Islet of Langerhans (tissue), 1 donor: ENCODE measurements around the gene CCDC12.

Source experiments
- FAIRE-seq: peaks from one replicate; lab custom pipeline; 2011; peaks lifted over from hg19 to GRCh38; lab: Jason Lieb, UNC

The CCDC12 gene

DNA sequence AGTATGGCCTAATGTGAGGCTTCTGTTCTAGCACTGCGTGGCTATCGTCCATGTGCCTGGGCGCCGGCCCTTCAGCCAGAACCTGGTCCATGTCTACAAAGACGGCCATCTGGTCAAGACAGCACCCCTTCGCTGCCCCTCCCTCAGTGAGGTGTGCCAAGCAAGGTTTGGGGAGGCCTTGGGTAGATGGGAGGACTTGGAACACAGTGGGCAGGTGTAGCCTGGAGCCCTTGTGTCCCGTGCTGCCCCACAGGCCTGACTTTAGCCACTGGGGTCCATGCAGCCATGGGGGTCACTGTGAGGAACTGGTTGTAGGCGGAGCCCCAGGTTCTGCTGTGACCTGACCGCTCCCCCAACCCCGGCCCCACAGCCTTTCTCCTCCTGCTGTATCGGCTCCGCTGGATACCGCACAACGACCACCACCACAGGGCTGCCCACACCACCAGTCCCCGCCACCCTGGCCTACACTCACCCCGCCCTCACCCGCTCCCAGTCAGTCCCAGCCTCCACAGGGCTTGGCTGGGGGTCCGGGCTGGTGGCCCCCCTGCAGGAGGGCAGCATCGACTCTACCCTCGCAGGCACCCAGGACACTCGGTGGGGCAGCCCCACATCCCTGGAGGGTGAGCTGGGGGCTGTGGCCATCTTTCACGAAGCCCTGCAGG lies 19.5 kb upstream of the CCDC12 start:
- FAIRE-seq = no peak

DNA sequence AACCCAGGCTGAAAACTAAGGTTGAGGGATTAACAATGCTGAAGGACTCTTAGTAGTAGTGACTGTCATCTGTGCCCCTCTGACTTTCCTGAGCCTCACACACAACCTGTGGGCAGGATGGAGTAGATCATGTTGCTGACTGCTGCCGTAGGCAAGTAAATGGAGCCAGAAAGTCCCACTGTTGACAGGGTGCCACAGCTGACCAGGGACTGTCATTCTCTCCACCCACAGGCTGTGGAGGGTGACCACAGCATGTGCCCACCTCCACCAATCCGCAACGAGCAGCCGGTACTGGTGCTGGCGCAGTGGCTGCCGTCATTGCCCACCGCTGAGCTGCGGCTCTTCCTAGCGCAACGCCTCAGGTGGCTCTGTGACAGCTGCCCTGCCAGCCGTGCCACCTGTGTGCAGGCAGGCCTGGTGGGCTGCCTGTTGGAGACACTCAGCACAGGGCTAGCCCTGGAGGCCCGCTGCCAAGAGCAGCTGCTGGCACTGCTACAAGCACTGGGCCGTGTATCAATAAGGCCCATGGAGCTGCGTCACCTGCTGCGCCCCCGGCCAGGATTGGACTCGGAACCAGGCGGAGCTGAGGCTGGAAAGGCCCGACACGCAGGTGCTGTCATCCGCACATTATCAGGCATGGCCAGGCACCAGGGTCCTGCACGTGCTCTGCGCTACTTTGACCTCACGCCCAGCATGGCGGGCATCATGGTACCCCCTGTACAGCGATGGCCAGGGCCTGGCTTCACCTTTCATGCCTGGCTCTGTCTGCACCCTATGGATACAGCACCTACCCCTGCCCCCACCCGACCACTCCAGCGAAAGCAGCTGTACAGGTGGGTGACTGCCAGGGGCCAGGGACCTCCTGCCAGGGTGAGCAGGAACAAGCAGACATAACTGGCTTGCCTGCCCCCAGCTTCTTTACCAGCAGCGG lies 18.5 kb upstream of the CCDC12 start:
- no peak for FAIRE-seq

DNA sequence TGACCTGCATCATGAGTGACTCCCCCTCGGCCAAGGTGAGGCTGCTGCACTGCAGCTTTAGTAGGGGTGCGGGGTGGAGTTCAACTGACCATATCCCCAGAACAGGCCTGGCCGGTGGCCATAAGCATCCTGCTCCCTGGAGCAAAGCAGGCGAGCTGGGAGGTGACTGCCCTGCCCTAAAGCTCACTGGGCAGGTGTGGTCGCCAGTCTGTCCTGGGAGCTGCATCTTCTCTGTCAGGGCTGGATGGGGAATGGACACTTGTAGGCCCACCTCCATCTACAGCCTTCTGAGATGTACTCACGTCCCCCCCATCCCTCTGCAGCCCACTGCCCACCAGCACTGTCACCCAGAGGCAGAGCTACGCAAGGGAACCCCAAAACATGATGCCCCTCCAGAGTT lies 17.4 kb upstream of the CCDC12 start:
- no peak for FAIRE-seq

DNA sequence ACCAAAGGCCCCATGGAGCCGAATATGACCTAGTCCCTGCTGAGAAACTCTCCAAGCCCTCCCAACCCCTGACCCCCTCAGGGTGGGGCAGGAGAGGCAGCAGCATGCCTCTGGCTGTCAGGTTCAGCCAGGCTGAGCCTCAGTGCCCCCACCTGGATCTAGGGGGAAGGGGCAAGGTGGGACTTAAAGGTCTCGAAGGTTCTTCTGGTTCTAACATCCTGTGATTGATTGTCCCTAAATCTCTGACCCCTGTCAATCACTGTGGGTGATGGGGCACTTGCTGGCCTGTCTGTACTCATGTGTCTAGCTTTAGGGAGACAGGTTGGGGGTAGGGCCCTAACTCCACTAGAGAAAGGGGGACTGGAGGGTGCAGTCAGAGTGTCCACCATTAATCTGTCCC lies 16.7 kb upstream of the CCDC12 start:
- no peak for FAIRE-seq

DNA sequence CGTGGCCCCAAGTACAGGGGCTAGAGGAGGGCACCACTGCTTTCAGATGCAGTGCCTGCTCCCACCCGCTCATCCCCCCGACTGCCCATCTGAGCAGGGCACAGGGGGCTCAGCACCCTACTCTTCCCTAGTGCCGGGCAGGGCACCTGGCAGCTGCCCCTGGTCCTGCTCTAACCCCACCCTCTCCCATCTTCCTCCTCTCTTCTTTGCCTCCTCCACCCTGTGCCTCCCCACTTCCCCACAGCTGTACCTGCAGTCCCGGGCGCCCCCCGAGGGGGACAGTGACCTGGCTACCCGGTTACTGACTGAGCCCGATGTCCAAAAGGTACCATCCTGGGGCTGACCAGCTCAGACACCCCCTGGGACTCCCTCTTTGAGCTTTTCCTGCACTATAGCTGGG lies 15.7 kb upstream of the CCDC12 start:
- no peak for FAIRE-seq

DNA sequence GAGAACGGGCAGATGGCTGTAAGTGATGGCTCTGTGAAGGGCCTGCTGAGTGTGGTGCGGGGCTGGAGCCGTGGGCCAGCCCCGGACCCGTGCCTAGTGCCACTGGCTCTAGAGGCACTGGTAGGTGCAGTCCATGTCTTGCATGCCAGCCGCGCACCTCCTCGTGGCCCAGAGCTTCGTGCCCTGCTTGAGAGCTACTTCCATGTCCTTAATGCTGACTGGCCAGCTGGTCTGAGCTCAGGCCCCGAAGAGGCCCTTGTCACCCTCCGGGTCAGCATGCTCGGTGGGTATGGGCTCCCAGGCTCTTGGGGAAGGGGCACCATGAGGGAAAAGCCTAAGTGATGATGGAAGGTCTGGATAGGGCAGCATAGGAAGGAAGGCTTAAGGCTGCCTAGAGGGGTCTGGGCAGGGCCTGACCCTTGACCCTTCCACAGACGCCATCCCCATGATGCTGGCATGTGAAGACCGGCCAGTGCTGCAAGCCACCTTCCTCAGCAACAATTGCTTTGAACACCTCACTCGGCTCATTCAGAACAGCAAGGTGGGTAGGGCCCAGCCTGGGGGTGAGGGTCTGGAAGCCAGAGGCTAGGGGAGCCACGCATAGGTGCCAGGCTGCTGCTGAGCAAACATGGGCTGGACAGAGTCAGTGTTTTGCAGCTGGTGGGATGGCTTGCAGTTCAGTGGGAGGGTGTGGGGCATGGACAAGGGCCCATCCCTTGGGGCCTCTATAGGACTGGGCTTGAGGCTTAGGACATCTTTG lies 15.0 kb upstream of the CCDC12 start:
- no peak for FAIRE-seq

DNA sequence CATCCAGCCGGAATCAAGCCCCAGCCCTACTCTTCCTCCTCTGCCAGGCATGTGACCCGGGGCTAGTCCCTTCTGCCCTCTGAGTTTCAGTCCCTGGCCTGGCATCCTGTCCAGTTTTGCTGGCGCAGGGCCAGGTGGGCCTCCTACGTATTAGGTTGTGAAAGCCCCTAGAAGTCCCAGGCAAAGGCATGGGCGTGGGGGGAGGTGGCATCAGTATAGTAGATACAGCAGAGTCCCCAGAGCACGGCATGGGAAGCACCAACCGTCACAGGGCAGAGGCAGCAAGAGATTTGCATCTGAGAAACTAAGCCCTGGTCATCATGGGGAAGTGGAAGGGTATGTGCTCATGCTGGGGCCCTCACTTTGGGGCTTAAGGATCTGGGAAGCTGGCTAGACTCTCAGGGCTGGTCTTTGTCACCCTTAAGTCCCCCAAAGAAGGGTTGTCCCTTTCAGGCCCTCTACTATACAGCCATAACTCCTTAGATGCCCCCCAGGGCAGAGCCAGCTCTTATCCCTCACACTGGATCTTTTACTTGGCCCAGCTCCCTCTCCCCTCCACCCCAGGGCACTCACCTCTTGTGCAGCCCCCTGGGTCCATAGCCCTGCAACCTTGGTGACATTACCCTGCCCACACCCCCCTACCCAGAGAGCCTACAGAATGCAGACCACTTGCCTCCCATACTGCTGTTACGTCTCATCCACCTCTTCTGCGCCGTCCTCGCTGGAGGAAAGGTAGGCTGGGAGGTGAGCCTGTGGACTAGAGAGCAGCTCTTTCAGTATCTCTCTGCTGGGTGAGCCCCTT lies 14.2 kb upstream of the CCDC12 start:
- FAIRE-seq = no peak

DNA sequence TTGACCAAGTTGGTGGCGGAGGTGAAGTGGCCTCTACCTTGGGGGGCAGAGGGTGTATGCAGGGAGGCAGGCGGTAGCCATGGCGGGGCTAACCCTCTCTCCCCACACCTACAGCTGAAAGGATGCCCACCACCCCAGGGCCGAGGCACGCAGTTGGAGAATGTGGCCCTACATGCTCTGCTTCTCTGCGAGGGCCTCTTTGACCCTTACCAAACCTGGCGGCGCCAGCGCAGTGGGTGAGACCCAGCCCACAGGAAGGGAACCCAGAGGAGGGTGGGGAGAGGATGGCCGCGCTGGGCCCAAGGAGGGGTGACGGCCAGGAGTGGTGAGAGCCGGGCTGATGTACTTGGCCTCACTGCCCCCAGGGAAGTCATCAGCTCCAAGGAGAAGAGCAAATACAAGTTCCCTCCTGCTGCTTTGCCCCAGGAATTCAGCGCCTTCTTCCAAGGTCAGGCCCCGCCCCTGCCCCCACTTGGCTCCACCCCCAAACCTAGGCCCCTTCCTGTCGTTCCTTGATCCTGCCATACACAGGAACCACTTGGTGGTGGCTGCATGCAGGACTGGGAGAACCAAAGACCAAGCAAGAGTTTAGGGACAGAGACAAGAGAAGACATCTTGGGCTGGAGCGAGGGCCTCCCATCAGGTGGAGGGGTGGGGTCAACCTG lies 12.7 kb upstream of the CCDC12 start:
- FAIRE-seq = no peak

DNA sequence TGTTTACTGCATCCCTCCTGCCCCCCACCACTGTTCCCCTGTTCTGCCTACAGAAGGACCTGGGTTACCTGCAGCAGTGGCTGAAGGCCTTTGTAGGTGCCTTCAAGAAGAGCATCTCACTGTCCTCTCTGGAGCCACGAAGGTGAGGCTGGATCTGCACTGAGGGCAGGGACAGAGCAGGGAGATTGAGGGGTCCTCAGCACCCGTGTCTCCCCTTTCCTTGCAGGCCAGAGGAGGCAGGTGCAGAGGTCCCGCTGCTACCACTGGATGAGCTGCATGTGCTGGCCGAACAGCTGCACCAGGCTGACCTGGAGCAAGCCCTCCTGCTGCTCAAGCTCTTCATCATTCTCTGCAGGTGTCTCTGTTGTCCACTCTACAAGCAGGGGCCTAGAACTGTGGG lies 12.1 kb upstream of the CCDC12 start:
- FAIRE-seq = no peak

DNA sequence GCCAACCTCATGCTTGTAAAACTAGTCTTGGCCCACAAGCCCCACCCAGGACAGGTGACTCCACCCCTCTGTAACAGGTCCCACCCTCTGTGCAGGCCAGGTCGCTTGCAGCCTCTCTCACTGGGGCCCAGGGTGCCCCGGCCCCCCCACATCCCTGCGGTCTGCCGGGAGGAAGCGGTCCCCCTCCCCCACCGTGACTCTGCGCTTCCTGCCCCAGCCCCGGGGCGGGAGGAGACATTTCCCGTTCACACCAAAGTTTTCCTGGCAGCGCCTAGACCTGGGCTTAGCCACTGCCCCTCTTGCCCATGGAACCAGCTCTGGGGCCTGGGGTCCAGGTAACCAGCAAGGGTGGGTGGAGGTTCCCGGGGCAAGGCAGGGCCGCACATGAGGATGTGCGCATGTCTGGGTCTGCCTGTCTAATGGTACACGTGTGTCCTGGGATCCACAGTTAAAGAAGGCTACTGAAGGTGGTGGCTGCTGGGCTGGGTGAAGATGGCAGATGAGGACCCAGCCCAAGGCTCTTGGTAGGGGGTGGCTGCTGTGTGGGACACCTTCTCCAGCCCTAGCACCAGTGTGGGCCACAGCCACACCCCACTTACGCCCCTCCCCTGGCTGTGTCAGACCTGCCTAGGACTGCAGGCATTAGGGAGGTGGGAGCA lies 11.3 kb upstream of the CCDC12 start:
- no peak for FAIRE-seq

DNA sequence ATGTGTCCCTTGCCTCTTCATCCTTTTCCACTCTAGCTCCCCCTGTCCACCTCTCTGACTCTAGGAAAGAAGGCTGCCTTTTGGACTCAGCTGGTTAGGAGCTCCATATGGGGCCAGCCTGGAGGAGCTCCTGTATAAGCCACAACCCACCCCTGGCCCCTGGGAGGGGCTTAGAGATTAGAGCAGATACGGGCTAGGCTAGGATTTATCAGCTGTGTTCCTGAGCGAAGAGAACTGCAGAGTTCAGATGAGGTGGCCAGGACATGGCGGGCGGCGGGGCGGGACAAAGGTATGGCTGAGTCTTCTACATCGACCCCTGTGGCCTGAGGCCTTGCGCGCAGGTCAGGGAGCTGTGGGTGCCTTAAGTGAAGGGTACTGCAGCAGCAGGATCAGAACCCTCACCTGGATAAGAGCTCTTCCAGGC lies 10.8 kb upstream of the CCDC12 start:
- FAIRE-seq = no peak

DNA sequence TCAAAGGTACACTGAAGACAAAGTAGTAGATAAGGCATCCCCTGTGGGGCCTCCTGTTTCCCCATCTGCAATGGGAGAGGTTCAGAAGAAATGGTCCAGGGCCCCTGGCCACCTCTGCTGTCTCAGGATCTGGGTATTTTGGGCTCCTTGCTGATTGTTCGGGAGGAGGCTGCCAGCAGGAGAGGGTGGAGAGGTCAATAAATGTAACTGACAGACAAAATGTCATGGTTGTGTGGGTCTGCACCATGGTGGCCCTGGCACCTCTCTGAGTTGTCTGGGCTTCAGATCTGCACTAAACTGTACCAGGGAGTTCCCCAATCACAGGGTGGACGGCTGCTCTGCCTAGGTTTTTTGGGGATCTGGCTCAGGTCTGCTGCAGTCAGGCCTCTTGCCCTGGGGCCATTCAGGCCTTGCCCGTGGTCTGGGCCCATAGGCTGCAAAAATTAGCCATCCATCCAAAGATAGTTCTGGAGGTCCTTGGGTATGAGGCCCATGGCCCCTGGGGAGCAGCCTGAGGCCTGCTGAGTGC lies 10.3 kb upstream of the CCDC12 start:
- no peak for FAIRE-seq

DNA sequence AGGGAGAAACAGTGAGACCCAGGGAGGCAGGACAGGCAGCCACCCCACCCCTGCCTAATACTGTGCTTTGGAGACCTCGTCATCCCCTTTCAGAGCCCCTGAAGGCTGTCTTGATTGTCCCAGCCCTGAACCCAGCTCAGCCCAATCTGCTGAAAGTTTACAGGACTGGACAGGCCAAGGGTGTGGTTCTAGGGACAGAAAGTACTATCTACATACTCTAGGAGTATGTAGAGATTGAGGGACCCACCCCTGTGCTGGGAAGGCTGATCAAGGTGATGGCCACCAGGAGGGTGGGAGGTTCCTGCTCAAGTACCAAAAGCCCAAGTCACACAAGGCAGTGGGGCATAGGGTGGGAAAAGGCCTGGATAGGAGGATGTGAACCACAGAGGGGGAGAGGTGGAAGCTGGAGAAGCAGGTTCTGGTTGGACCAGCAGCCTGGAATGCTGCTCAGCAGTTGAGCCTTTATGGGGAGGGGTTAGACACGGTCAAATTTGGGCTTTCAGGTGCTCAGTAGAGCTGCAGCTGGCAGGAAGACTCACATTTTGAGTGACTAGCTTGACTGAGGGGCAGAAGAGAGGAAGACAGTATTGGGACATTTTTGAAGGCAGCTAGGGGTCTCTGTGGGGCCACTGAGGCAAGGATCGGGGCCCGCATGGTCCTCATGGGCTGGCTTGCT lies 9.6 kb upstream of the CCDC12 start:
- FAIRE-seq = no peak

DNA sequence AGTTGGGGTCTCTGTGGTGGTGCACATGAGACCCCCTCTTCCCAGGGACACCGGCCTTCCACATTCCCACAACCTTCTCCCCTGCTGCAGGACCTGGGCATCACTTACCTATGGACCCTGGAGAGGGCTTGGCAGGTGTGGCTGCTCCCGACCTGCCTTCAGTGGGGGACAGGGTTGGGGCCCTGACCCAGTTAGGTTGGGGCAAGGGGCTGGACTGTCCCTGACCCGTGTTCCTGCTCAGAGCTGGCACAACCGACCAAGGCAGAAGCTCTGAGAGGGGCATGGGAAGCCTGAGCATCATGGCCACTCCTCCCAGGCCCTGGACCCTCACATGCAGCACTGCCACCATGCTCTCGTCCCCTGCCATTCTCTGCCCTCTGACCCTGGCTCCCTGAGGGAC lies 9.0 kb upstream of the CCDC12 start:
- no peak for FAIRE-seq

DNA sequence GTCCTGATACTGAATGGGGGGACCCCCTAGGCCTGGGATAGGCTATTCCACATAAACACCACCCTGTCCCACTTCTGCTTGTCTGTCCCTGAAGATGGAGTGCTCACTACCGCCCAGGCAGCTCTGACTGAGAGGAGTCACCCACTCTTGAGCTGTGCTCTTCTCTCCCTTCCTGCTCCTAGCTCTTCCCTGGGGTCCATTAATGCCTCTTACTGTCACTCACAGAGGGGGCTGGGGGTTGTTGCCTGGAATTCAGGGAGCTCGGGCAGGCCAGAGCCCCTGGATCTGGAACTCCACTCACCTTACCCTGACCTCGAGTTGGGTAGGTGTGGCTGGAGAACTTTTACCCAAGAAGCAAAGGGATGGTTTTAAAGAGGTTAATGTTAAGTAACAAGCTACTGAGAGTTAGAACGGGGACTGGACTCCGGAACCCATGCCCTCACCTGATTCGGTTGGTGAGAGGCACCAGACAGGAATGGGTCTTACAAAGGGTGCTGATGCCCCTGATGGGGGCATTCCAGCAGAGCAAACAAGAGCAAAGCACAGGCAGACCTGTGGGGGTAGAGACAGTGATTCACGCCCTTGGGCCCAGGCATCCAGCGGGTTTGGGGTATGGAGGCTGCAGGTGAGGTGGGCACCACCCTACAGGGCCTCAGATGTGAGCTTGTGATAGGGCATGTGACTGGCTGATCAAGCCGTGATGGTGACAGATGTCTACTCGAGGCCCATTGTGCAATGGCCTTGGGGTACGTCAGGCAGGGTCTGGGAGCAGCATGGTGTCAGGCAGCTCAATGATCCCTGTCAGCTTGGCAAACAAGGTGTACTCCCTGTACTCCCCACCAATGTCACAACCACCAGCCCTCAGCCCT lies 8.3 kb upstream of the CCDC12 start:
- no peak for FAIRE-seq

DNA sequence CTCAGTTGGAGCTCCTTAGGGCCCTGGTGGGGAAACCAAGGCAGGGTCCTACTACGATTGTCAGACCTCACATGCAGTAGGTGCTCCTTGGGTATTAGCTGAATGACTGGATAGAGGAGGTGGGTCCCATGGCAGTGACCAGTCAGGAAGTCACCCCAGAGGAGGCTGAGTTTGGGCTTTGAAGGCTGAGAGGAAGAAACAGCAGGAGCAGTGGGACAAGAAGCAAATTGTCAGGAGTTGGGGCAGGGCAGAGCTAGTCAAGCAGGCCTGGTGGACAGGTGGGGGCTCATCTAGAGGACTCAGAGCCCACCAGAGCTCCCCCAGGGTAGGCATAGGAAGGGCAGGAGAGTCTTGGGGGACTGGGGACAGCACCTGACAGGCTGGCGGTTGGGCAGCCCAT lies 6.0 kb upstream of the CCDC12 start:
- FAIRE-seq = no peak

DNA sequence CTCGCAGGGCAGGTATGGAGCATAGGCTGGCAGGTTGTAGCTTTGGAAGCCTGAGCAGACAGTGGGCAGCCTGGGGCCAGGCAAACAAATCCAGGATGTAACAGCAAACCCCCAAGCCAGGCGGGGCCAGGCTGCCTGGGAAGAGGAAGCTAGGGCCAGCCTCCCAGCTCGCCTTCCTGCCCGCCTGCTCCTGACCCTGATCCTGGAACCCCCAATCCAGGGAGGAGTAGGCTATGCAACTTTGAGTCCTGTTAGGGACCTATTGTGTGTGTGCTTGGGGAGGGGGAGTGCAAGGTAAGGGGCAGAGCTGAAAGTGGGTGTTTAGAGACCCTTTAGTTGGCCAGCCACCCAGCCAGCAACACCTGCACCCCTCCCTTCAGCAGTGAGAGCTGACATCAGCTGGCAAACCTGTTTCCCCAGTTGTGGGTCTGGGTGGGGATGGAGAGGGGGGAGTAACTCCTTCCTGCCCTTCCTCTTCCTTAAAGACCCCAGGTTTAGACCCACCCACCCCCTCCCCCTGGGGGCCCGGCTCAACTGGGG lies 5.5 kb upstream of the CCDC12 start:
- FAIRE-seq = no peak

DNA sequence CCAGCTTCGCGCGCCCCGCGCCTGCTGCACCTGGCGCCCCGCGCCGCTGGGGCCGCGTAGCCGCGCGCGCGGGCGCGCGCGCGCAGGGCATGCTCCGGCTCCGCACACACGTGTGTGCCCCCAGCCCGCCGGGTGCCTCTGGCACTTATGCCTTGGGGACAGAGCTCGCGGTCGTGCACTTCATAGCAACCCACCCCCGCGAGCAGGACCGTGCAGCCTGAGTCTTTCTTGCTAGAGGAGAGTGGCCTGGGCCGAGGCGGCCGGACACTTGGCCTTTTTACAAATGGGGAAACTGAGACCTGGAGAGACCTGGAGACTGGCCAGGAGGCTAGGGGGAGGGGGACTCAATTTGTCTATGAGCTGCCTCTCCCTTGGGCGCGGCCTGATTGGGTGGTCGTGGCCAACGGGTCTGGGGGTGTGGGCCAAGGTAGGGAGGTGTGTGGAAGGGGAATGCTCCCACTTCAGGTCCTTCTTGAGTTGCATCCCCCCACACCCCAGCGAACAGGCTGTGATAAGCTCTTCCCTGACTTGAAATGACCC lies 3.5 kb upstream of the CCDC12 start:
- FAIRE-seq = no peak
